Mucosa of rectum (tissue), 2 donors: ENCODE results near the gene TBC1D28.
A peak's percentile ranks its signal among the peaks of the same experiment; 100 is the strongest.
"Not testable (repeated sequence)": the region's sequence is repeated elsewhere in the genome, so short reads cannot be mapped to it uniquely, and the experiment has no call there.

Source experiments
- H3K27ac ChIP-seq, 2 donors: one replicate each; pipeline ENCODE4 v1.7.0; 2013; ENCODE audit warnings: inconsistent platforms in 2 of 2, low read depth in 2 of 2, low read length in 2 of 2
- H3K27me3 ChIP-seq, 2 donors: one replicate each; pipeline ENCODE4 v1.7.0; 2013; ENCODE audit warnings: low read length in 2 of 2; ENCODE audit not compliant: control insufficient read depth in 2 of 2, insufficient read depth in 2 of 2
- H3K36me3 ChIP-seq, 2 donors: one replicate each; pipeline ENCODE4 v1.7.0; 2013; ENCODE audit warnings: low read length in 2 of 2; ENCODE audit not compliant: control insufficient read depth in 2 of 2, insufficient read depth in 2 of 2
- H3K4me1 ChIP-seq, 2 donors: one replicate each; pipeline ENCODE4 v1.7.0; 2013; ENCODE audit warnings: low read length in 2 of 2, mild to moderate bottlenecking in 1 of 2; ENCODE audit not compliant: control insufficient read depth in 2 of 2, insufficient read depth in 2 of 2
- H3K4me3 ChIP-seq, 2 donors: one replicate each; pipeline ENCODE4 v1.7.0; 2013; ENCODE audit warnings: low read length in 2 of 2
- H3K9ac ChIP-seq, 2 donors: one replicate each; pipeline ENCODE4 v1.7.0; 2013; ENCODE audit warnings: low read length in 2 of 2, low read depth in 1 of 2, mild to moderate bottlenecking in 1 of 2
- H3K9me3 ChIP-seq, 2 donors: one replicate each; pipeline ENCODE4 v1.7.0; 2013; ENCODE audit warnings: low read length in 2 of 2; ENCODE audit not compliant: control insufficient read depth in 2 of 2
- donor health status: healthy.
- donor health status: Normal muscosa, but diverticular disease.

TBC1D28 gene

DNA sequence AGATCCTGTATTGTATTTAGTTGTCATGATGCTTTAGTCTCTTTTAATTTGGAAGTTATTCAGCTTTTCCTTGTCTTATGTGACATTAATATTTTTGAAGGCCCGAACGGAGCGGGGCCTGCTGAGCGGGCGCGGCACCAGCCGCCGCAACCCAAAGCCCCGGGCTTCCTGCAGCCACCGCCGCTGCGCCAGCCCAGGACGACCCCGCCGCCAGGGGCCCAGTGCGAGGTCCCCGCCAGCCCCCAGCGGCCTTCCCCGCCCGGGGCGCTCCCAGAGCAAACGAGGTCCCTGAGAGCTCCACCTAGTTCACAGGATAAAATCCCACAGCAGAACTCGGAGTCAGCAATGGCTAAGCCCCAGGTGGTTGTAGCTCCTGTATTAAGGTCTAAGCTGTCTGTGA, 5.9 kb upstream of the TBC1D28 start:
- not testable (repeated sequence) for H3K27me3 ChIP-seq, H3K4me3 ChIP-seq, H3K4me1 ChIP-seq, H3K9ac ChIP-seq, H3K36me3 ChIP-seq, H3K9me3 ChIP-seq, H3K27ac ChIP-seq

DNA sequence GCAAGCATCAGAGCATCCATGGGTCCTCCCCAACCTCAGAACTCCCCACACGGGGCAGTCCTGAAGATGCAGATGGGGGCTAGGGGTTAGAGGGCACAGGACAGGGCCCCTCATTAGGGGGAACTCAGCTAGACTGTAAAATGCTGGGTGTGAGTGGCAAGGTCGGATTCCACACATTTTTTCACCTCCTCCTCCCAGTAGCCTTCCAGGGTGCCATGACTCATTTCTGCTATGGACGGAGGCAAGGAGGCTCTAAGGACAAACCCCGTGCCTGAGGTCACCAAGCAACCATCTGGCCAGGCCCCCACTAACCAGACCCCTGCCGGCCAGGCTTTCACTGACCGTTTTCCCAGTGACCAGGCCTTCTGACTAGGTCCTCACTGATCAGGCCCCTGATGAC, 1.1 kb downstream of the TBC1D28 start:
- H3K27ac ChIP-seq, H3K27me3 ChIP-seq, H3K4me1 ChIP-seq: not testable (repeated sequence)

DNA sequence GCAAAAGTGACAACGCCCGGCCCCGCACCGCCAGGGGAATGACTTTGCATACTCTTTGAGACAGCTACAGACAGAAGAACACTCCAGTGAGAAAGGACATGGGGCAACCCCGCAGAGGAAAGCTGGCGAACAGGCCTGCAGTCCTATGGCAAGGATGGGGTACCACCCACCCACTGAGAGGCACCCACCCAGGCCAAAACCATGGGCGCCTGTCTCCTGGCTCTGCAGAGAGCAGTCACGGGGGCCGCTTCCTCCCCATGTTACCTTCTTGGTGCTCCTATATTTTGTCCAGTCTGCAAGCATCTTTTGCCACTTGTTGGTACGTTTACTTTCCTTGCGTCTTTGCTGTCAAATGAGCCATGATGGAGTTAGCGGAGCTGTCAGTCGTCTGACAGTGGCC, 5.8 kb downstream of the TBC1D28 start:
- not testable (repeated sequence) for H3K4me1 ChIP-seq, H3K27me3 ChIP-seq, H3K9me3 ChIP-seq

More for the DNA sequence above, 1.1 kb downstream of the TBC1D28 start:
- not testable (repeated sequence) for H3K9ac ChIP-seq, H3K9me3 ChIP-seq, H3K36me3 ChIP-seq, H3K4me3 ChIP-seq

DNA sequence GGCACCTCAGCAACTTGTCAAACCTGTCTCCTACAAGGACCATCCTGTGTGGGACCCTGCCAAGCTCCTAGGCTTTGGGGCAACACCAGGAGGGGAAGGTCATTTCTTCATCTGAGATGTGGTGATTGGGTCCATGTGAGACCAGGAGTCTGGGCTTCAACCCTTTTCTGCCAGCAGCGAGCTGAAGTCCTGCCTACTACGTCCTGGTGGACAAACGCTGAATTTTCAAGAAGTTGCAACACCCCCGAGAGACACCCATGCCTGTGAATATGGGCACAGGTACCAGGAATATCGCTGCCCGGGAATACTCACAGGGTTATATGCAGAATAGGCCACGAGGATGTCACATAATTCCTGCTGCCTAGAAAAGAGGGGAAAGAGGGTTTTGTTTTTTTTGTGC, 8.0 kb downstream of the TBC1D28 start:
- H3K4me1 ChIP-seq, H3K27me3 ChIP-seq, H3K4me3 ChIP-seq, H3K9ac ChIP-seq, H3K9me3 ChIP-seq, H3K36me3 ChIP-seq, H3K27ac ChIP-seq: not testable (repeated sequence)

More for the DNA sequence above, 5.8 kb downstream of the TBC1D28 start:
- H3K36me3 ChIP-seq, H3K27ac ChIP-seq, H3K4me3 ChIP-seq, H3K9ac ChIP-seq: not testable (repeated sequence)

DNA sequence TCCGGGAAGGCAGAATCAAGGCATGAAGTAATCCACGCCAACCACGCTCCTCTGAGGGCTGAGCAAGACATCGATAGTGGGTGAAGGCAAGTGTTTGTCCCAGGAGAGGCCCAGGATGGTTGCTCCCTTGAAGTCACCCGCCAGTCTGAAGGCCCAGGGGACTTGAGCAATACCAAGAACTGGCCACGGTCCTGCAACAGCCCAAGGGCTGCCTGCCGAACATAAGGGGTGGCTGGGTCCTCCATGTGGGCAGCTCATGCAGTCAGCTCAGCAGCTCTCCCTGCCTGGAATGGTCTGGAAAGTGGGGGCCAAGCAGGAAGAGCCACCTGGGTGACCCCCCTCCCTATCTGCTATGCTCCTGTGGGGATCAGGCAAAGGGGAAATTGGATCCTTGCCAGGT, 8.4 kb downstream of the TBC1D28 start:
- not testable (repeated sequence) for H3K4me3 ChIP-seq, H3K27me3 ChIP-seq, H3K36me3 ChIP-seq, H3K4me1 ChIP-seq, H3K27ac ChIP-seq, H3K9ac ChIP-seq, H3K9me3 ChIP-seq

DNA sequence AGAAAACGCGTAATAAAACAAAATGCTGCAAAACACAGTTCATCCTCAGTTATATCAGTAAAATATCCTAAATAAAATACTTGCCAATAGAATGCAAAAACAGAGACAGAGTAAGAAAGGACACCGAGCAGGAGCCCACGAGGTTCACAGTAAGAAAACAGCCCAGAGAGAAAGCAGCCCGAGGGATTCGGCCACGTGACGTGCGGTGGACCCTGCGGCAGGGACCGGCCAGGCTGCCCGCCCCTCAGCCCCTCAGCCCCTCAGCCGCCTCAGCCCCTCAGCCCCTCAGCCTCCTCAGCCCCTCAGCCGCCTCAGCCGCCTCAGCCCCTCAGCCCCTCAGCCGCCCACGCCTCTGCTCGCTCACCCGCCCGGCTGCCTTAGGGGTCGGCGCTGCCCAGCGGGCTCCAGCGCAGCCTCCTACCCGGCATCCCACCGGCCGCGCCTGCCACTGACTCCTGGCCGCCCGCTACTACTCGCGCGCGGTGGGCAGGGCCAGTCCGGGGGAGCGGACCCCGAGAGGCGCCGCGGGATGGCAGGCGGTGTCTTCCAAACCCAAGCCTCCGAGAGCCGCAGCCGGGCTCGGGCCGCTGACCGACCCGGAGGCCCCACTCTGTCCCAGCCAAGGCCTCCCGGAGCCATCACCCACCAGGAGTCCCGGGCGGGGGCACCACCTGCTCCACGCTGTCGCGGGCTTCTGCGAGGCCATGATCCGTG, 9.5 kb downstream of the TBC1D28 start:
- H3K9ac ChIP-seq, H3K27me3 ChIP-seq, H3K36me3 ChIP-seq, H3K4me3 ChIP-seq, H3K27ac ChIP-seq, H3K9me3 ChIP-seq, H3K4me1 ChIP-seq: not testable (repeated sequence)

DNA sequence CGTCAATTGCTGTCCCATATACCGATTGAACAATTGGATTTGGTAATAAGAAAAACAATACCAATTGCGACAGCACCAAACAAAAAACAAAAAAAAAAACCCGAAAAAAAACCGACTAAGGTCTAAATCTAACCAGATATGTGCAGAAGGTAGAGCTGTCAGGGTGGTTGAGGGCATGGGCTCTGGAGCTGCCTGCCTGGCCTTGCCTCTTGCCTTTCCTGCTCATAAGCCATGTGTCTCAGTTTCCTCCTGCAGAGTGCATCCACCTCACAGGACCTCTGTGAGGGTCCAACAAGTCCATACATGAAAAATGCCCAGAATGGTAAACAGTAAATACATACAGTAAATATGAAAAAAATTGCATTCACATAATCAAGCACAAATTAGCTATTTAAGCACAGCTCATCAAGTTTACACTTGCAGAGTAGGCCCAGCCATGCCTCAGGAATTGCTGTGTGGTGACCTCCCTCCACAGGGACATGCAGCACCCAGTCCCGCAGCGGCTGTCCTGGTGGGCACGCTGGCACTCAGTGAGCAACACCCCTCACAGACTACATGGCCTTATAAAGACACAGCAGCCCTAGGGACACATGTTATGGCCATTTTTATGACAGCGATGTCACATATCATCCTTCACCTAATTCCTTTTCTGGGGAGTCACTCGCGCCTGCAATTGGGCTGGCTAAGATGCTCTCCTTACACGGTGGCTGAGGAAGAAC, 17.9 kb downstream of the TBC1D28 start:
- no peaks in the 10 kb centered on the region for H3K9me3 ChIP-seq
- H3K9ac ChIP-seq, result peak overlapping the region in 1 of 2 donors; percentile 26
- H3K4me3 ChIP-seq, result peak overlapping the region; percentile 43 to 67
- H3K27ac ChIP-seq, result no peak overlapping the region
- H3K36me3 ChIP-seq, result no peaks in the 10 kb centered on the region
- peaks cover 0 to 3% of the 10 kb centered on the region in 2 donors for H3K4me1 ChIP-seq
- H3K27me3 ChIP-seq, result no peaks in the 10 kb centered on the region

DNA sequence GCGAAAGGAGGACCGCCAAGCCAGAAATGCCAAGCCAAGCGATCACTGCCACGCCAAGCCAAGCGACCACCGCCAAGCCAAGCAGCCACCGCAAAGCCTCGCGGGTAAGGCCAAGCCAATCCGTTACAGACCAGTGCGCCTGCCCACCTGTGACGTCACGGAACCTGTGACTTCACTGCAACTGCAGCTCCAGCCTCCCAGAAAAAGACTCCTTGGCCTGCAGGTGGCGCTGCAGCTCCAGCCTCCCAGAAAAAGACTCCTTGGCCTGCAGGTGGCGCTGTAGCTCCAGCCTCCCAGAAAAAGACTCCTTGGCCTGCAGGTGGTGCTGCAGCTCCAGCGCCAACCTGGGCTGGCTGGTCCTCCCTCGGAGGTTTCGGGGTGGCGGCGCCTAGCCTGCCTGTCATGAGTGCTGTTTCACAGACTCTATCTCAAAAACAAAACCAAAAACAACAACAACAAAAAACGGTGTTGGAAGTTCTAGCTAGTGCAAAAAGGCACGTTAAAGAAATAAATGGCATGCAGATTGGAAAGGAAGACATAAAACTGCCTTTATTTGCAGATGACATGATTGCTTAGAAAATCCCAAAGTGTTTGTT, 18.6 kb downstream of the TBC1D28 start:
- Histone ChIP-seq H3K9ac (peak overlapping the region in 1 of 2 donors; percentile 68), H3K27ac (peak overlapping the region in 1 of 2 donors; percentile 37), H3K4me3 (peak overlapping the region; percentile 55 to 67)
- H3K4me1 ChIP-seq, H3K27me3 ChIP-seq, H3K36me3 ChIP-seq, H3K9me3 ChIP-seq: not testable (repeated sequence)

DNA sequence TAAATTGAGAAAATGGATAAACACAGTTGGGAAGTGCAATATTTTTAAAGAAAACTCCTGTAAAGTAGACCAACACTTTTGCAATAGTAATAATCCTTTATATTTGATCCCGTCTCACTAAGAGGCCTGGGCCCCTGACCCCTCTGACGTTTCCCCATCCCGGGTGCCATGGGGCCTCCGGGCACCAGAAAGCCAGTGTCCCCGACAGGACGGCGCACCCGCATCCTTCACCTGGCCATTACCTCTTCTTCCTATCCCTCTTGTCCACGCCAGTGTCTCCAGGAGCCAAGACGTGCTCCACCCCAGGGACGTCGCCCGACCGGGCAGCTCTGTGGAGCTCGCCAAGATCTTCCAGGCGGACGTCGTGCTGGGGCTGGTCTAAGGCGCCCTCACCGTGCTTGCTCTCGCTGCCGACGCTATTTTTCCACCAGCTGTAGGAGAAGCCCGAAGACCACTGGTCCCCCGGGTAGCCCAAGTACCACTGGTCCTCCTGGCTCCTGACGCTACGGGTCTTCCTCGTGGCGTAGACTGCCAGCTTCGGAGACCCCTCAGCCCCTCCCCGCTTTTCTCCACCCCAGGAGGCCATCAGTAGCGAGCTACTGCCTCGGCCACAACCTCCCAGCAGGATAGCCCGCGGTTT, 19.2 kb downstream of the TBC1D28 start:
- H3K4me1 ChIP-seq, H3K27me3 ChIP-seq, H3K36me3 ChIP-seq, H3K9me3 ChIP-seq: not testable (repeated sequence)
- H3K9ac ChIP-seq, result peak overlapping the region in 1 of 2 donors; percentile 68
- peak overlapping the region; percentile 55 to 60 for H3K4me3 ChIP-seq
- H3K27ac ChIP-seq, result peak overlapping the region; percentile 37 to 38

DNA sequence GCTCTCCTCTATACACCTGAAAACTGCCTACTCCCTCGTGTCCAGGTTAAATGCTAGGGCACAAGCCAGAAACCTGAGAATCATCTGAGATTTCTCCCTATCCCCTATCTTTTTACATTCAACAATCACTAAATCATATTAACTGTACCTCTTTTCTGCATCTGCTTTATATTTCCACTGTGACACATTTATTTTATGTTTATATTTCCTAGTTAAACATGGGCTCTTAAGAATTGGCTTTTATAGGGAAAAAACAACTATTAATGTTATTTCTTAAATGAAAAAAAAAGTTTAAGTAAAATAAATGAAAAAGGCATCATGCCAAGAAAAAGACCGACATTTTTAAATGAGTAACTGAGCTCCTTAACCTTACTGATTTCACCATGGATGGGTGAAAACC, 26.6 kb downstream of the TBC1D28 start:
- not testable (repeated sequence) for H3K4me3 ChIP-seq, H3K9me3 ChIP-seq, H3K27me3 ChIP-seq, H3K36me3 ChIP-seq, H3K4me1 ChIP-seq, H3K9ac ChIP-seq, H3K27ac ChIP-seq
